Keratinocyte (primary cell): ENCODE data around the gene ZNF521. TPM values are rescaled to one million over a fixed set of nuclear protein-coding genes. Genes with fewer than 3 reads are reported as not detected.

ENCODE experiments used
- DNase-seq: peaks from one replicate; pipeline ENCODE4 v3.0.0-alpha.2; 2011; ENCODE audit warnings: low read depth, missing footprints, low spot score
- FAIRE-seq: peaks from 2 replicates; lab custom pipeline; 2011; peaks lifted over from hg19 to GRCh38; lab: Jason Lieb, UNC
- H2AFZ ChIP-seq: 2 replicates; pipeline ENCODE4 v1.6.0; 2012; ENCODE audit warnings: low read length, control low read depth, inconsistent platforms; ENCODE audit not compliant: control insufficient read depth
- H3K27ac ChIP-seq: 2 replicates; pipeline ENCODE4 v1.5.1; 2011; ENCODE audit warnings: low read length; ENCODE audit not compliant: control insufficient read depth, insufficient read depth
- H3K27me3 ChIP-seq: 3 replicates; pipeline ENCODE4 v1.6.0; 2011; ENCODE audit warnings: low read length; ENCODE audit not compliant: control insufficient read depth, insufficient read depth; ENCODE audit errors: extremely low read depth
- H3K36me3 ChIP-seq, 2 experiments: 2 replicates in 1 of 2; 3 replicates in 1 of 2; pipeline ENCODE4 v1.5.1; 2011; ENCODE audit warnings: low read length in 2 of 2, mild to moderate bottlenecking in 1 of 2; ENCODE audit not compliant: control insufficient read depth in 2 of 2, insufficient read depth in 2 of 2; ENCODE audit errors: extremely low read depth in 1 of 2
- H3K4me1 ChIP-seq: 3 replicates; pipeline ENCODE4 v1.5.1; 2011; ENCODE audit warnings: low read length; ENCODE audit not compliant: control insufficient read depth, insufficient read depth; ENCODE audit errors: extremely low read depth
- H3K4me2 ChIP-seq: 3 replicates; pipeline ENCODE4 v1.6.0; 2011; ENCODE audit warnings: low read depth, low read length; ENCODE audit not compliant: control insufficient read depth, insufficient read depth; ENCODE audit errors: extremely low read depth
- H3K4me3 ChIP-seq, 3 experiments: fragments of 200-600 bp in 1 of 3; sonication (generic) in 1 of 3; 2 replicates in 2 of 3; 3 replicates in 1 of 3; pipeline ENCODE4 v1.5.1; 2011 to 2016; ENCODE audit warnings: low read length in 3 of 3, mild to moderate bottlenecking in 3 of 3, control low read depth in 2 of 3, inconsistent platforms in 1 of 3, low read depth in 1 of 3, mixed read lengths in 1 of 3, mixed run types in 1 of 3, moderate library complexity in 1 of 3; ENCODE audit not compliant: control insufficient read depth in 2 of 3, insufficient read depth in 2 of 3; ENCODE audit errors: extremely low read depth in 1 of 3
- H3K79me2 ChIP-seq: 2 replicates; pipeline ENCODE4 v1.6.0; 2012; ENCODE audit warnings: low read length; ENCODE audit not compliant: control insufficient read depth, insufficient read depth
- H3K9ac ChIP-seq: 3 replicates; pipeline ENCODE4 v1.6.0; 2011; ENCODE audit warnings: low read length; ENCODE audit not compliant: control insufficient read depth, insufficient read depth; ENCODE audit errors: extremely low read depth
- H3K9me1 ChIP-seq: 3 replicates; pipeline ENCODE4 v1.6.0; 2011; ENCODE audit warnings: low read length; ENCODE audit not compliant: control insufficient read depth, insufficient read depth; ENCODE audit errors: extremely low read depth
- H3K9me3 ChIP-seq: 2 replicates; pipeline ENCODE4 v1.5.1; 2012; ENCODE audit warnings: low read depth, low read length; ENCODE audit not compliant: control insufficient read depth
- H4K20me1 ChIP-seq: 3 replicates; pipeline ENCODE4 v1.6.0; 2011; ENCODE audit warnings: low read length; ENCODE audit not compliant: control insufficient read depth, insufficient read depth; ENCODE audit errors: extremely low read depth
- EZH2 ChIP-seq: IDR thresholded peaks from one replicate; pipeline ENCODE4 v1.6.1; 2012; ENCODE audit warnings: inconsistent platforms, mild to moderate bottlenecking, low read length, moderate library complexity
- dilution Hi-C: fragments of 300-500 bp; cut with MboI; formaldehyde crosslinking; loops from one replicate; pipeline ENCODE4 v1.7.0; 2020; ENCODE audit warnings: low sequenced_read_pairs; ENCODE audit not compliant: extremely low pct_ligation_motif_present
- polyA plus RNA-seq, 5 experiments: library from polyadenylated mRNA; depleted of rRNA in 3 of 5; stranded (reverse) in 3 of 5; stranded (forward) in 1 of 5; unstranded in 1 of 5; fragments of >200 nt; gene quantifications; 1 replicate in 1 of 5; 2 replicates in 3 of 5; 3 replicates in 1 of 5; pipeline versions ENCODE4 v1.2.1 to v1.2.3, GENCODE V29; 2011 to 2012; ENCODE audit warnings: missing spikeins in 2 of 5, low read depth in 1 of 5, low replicate concordance in 1 of 5
- TF ChIP-seq, protein P1 (sequence below), 3 experiments: IDR thresholded peaks in 1 of 3; conservative IDR thresholded peaks in 1 of 3; optimal IDR thresholded peaks in 1 of 3; 2 replicates in 2 of 3; 3 replicates in 1 of 3; pipeline versions ENCODE3 to v1.5.1; 2011; ENCODE audit warnings: low read length in 3 of 3, mild to moderate bottlenecking in 3 of 3, moderate library complexity in 2 of 3, control low read depth in 1 of 3, inconsistent platforms in 1 of 3; ENCODE audit not compliant: insufficient read depth in 2 of 3; ENCODE audit errors: extremely low read depth in 1 of 3

Gene ZNF521
- polyA plus RNA-seq, 1 donor (not counting 4 experiments of a cell fraction or from before 2014, with no cell fraction given), result 0.07 TPM

GRCh38 chr18:25039781-25040180 is 312.2 kb downstream of the ZNF521 start:
- FAIRE-seq (no peak), DNase-seq (no peak)
- Histone ChIP-seq H3K4me3 (no peak overlapping the region), H3K9me3 (no peaks in the 10 kb centered on the region), H3K9ac (no peak overlapping the region), H2AFZ (no peak overlapping the region), H3K79me2 (no peaks in the 10 kb centered on the region), H3K27ac (no peak overlapping the region), H3K9me1 (no peaks in the 10 kb centered on the region), H4K20me1 (no peaks in the 10 kb centered on the region), H3K4me2 (no peak overlapping the region), H3K4me1 (no peaks in the 10 kb centered on the region), H3K36me3 (no peaks in the 10 kb centered on the region), H3K27me3 (no peaks in the 10 kb centered on the region)
- TF ChIP-seq EZH2, result no peak
- TF ChIP-seq, protein P1, sequence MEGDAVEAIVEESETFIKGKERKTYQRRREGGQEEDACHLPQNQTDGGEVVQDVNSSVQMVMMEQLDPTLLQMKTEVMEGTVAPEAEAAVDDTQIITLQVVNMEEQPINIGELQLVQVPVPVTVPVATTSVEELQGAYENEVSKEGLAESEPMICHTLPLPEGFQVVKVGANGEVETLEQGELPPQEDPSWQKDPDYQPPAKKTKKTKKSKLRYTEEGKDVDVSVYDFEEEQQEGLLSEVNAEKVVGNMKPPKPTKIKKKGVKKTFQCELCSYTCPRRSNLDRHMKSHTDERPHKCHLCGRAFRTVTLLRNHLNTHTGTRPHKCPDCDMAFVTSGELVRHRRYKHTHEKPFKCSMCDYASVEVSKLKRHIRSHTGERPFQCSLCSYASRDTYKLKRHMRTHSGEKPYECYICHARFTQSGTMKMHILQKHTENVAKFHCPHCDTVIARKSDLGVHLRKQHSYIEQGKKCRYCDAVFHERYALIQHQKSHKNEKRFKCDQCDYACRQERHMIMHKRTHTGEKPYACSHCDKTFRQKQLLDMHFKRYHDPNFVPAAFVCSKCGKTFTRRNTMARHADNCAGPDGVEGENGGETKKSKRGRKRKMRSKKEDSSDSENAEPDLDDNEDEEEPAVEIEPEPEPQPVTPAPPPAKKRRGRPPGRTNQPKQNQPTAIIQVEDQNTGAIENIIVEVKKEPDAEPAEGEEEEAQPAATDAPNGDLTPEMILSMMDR (optimal IDR thresholded peaks at IDR 0.05 in 1 of 3, IDR thresholded peaks at IDR 0.05 in 1 of 3, conservative IDR thresholded peaks at IDR 0.05 in 1 of 3; ENCODE audit: extremely low read depth in 1 of 3, insufficient read depth in 2 of 3, low read length in 3 of 3), result no peak
- dilution Hi-C loops, result no loop called here

DNA sequence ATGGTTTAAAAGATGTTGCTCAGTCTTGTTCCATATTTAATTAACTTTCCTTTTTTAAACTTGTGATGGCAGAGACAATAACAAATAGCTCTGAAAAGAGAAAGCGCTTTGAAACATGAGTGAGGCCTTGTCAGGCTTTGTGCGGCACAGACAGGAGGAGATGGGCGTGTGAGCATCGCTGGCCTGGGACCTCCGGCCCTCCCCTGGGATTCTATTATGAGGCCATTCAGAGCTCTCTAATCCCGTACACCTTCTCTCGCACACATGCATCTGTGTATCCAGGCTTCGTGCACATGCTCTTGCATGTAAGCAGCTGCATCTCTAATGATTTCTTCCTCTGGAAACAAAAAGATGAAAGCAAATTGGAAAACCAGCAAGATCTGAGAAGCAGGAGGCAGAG is 313.7 kb downstream of the ZNF521 start:
- H3K27ac ChIP-seq, result no peak overlapping the region
- H4K20me1 ChIP-seq, result no peaks in the 10 kb centered on the region
- H3K4me1 ChIP-seq, result no peaks in the 10 kb centered on the region
- no peak overlapping the region for H3K9ac ChIP-seq
- no peaks in the 10 kb centered on the region for H3K36me3 ChIP-seq
- H3K4me2 ChIP-seq, result no peak overlapping the region
- dilution Hi-C loops, result no loop called here
- H3K9me1 ChIP-seq, result no peaks in the 10 kb centered on the region
- H3K27me3 ChIP-seq, result no peaks in the 10 kb centered on the region
- no peaks in the 10 kb centered on the region for H3K79me2 ChIP-seq
- no peak for TF ChIP-seq EZH2
- TF ChIP-seq, protein P1 (optimal IDR thresholded peaks at IDR 0.05 in 1 of 3, IDR thresholded peaks at IDR 0.05 in 1 of 3, conservative IDR thresholded peaks at IDR 0.05 in 1 of 3; ENCODE audit: extremely low read depth in 1 of 3, insufficient read depth in 2 of 3, low read length in 3 of 3), result no peak
- no peak for DNase-seq
- H3K4me3 ChIP-seq, result no peak overlapping the region
- no peak overlapping the region for H2AFZ ChIP-seq
- no peaks in the 10 kb centered on the region for H3K9me3 ChIP-seq
- no peak for FAIRE-seq
